ENCODE measurements around the gene HGFAC.

The HGFAC gene

DNA sequence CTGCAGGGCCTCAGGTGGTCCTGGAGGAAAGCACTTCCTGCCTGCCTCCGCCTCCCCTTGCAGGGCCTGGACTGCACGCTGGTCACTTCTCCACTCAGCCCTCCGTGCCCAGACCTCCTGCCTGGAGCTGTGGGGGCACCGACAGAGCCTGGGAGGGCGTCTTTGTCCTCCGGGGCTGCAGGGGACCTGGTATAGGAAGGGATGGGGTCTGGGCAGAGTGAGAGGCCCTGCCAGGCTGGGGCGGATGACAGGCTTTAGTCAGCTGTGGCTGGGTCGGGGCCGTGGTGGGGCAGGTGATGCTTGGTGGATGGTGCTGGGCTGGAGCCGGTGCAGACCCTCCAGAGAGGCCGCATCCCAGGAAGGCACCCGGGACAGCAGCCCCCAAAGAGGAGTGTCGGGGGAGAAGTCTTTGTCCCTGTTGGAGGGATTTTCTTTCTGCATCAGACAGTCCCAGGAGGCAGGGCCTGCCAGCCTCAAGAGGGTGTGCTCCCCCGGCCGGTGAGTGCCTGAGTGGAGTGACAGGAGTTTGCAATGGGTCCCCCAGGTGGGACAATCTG lies 22.7 kb downstream of the HGFAC start:
- DNase-seq, result no peak

- no peak for DNase-seq
Observed at GRCh38 chr4:3464911-3465697, 23.3 kb downstream of the HGFAC start.

DNA sequence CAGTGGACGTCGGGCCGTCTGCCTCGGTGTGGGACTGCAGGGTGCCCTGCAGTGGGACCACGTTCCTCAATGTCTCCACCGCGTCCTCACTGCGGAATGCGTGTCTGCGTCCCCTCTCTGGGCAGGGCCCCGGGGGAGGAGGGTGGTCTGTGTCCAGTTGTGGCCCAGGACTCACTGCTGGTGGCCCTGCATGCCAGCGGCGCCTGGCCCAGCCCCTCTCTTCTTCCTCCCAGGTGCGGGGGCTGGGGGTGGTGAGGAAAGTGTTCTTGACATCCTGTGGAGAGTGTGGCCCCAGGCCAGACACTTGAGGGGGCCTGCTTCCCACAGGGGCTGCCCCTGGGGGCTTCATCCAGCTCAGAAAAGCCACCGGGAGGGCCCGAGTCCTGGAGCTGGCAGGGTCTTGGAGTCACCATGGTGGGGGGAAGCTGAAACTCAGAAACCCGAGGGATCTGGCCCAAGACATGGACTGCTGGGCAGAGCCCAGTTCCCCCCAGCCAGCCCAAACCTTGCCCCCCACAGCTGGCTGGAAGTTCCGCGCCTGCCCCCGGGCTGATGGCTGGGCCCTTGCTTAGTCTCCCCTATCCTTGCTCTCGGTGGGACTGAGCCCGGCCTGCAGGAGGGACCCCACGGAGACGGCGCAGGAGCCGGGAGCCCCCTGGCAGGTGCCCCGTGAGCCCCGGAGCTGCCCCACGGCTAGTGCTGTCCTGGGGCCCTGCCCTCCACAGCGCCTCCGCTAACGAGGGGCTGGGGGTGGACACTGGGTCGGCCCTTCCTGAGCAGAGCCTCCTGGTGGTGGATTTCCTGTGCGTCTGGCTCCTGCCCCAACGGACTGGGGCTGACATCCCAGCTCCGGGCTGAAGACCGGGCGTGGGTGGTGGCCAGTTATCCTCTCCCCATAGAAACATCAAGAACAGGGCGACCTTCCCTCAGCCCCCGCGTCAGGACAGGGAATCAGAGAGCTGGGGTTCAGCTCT lies 24.2 kb downstream of the HGFAC start:
- no peak for DNase-seq

DNA sequence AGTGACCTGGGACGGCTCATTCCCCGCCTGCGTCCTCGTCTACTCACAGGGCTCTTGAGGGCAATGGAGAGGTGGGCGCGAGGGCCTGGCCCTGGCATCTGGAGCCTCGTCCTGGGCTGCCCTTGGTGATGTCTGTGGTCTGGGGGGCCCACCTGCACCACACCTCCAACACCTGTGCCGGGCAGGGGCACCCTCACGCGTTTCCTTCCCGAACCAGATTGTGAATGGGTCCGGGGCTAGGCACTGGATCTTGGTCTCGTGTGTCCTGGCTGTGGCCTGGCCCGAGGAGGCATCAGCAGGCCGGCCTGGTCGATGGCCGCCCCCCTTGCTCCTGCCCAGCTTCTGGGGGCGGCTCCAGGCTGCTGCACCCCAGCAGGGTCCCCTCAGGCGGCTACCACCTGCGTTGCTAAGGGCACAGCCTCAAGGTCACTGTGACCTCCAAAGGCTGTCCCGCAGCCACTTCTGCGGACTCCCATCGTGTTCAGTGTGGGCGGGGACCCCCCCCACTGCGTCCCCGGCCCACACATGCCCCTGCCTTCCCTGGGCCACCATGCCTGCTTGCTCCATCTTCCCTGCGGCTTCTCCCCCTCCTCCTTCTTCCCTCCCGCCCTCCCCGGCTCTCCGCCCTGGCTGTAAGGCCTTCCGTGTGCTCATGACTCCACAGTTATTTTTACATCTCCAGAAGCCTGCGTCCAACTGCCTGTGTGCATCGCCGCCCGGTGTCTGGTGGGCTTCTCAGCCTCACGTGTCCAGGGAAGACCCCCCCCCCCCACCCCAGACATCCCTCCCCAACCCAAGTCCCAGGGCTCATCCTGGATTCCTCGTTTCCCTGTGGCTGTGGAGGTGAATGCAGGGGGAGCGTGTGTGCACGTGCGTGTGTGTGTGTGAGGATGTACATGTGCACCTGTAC lies 25.2 kb downstream of the HGFAC start:
- DNase-seq, result no peak

GRCh38 chr4:3467601-3468031 lies 25.8 kb downstream of the HGFAC start:
- no peak for DNase-seq

DNA sequence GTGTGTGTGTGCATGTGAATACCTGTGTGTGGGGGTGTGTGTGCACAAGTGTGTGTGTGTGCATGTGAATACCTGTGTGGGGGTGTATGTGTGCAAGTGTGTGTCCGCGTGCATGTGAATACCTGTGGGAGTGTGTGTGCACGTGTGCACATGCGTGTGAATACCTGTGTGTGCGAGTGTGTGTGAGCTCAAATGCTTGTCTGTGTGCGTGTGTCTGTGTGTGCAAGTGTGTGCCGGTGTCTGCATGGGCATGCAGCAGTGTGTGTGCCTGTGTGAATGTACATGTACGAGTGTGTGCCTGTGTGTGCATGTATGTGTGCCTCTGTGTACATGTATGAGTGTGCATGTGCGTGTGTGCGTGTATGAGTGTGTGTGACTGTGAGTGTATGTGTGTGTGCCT lies 26.4 kb downstream of the HGFAC start:
- no peak for DNase-seq

GRCh38 chr4:3468804-3469203 lies 27.0 kb downstream of the HGFAC start:
- no peak for DNase-seq

DNA sequence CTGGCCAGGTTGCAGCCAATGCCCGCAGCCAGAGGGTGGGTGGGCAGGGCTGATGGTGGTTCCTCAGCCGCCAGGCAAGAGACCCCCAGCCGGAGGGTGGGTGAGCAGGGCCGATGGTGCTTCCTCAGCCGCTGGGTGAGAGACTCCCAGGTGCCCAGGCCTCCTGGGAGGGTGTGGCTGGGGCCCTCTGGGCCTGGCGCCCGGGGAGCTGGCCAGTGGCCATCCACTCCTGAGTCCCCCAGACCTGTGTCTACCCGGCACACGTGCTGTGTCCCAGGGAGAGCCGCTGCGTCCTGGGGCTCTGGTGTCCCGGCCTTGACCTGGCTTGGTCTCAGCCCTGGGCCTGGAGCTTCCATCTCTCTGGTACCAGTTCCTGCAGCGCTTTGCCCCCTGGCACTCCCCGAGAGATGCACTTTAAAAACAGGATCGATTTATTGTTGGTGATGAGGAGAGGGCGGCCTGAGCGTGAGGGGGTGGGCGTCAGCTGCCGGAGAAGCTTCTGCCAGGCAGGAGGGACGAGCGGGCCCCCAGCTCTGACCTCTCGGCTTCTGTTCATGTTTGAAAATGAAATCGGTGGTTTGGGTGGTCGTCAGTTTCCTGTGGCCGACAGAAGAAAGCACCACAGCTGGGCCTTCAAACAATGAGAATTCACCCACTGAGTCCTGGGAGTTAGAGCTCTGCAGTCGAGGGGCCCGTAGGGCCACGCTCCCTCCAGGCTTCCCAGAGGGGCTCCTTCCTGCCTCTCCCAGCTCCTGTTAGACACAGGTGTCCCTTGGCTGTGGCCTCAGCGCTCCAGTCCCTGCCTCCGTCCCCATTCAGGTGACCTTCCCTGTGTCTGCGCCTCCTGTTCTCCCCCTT lies 27.8 kb downstream of the HGFAC start:
- DNase-seq, result no peak

DNA sequence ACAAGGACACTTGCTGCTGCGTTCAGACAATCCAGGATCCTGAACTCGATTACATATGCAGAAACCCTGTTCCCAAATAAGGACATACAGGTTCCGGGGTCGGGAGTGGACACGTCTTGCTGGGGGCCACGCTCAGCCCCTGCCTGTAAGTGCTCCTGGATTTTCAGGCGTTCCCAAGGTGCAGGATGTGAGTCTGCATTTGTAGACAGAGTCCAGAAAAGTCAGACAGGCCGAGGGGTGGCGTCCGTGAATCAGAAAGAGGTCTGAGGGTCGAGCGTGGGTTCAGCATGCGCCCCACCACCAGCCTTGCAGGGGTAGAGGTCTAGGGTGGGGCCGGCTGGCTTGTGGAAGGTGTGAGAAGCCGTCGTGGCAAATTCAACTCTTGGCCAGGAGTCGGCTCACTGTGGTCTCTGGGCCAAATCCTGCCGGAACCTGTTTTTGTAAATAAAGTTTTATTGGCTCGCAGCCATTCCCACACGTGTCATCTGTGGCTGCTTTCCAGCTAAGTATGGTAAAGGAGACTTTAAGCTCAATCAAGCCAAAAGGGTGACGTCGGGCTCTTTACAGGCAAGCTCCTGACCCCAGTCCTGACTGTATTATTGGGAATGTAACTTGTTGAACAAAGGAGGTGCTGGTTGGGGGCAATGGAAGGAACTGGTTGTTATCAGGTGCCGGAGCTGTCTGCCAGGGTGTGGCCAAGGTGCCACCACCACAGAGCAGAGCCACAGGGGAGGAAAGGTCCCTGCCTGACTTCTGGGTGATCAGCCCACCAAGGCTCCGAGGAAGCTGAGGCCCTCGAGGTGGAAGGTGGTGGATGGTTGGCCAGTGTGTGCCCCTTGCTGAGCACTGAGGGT lies 28.7 kb downstream of the HGFAC start:
- DNase-seq, result no peak

GRCh38 chr4:3471098-3471760 lies 29.5 kb downstream of the HGFAC start:
- DNase-seq, result no peak

GRCh38 chr4:3471886-3472285 lies 30.1 kb downstream of the HGFAC start:
- DNase-seq, result no peak

DNA sequence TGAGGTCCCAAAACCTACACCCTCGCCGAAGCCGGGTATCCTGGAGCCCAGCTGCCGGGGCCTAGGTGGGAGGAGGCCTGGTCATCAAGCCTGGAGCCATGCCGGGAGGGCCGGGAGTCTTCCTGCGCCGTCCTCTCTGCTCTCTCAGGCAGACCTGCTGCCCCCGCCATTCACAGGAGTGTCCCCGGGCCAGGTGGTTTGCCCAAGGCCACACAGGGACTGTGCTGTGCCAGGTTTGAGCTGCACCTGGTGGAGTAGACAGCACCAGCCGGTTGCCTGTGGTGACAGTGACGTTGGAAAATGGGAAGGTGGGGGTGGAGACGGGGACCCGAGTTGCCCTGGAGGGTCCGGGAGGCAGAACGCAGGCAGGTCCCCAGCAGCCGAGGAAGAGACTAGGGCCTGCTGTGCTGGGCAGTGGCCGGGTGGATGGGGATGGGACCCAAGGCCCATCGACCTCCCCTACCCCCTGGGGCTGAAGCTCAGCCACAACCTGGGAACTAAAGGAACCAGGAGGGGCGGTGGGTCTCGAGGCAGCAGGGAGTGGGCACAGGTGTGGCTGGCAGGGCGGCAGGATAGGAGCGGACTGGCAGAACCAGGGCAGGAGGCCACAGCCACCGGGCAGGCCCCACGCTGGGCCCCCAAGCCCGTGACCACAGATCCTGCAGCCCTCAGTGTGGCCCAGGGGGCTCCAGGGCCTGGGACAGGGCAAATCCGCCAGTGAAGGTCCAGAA lies 30.8 kb downstream of the HGFAC start:
- no peak for DNase-seq

GRCh38 chr4:3473181-3473950 lies 31.6 kb downstream of the HGFAC start:
- DNase-seq, result no peak

- DNase-seq, result no peak
Observed at GRCh38 chr4:3473996-3474765, 32.4 kb downstream of the HGFAC start.

- no peak for DNase-seq
Observed at GRCh38 chr4:3475041-3475712, 33.4 kb downstream of the HGFAC start.

DNA sequence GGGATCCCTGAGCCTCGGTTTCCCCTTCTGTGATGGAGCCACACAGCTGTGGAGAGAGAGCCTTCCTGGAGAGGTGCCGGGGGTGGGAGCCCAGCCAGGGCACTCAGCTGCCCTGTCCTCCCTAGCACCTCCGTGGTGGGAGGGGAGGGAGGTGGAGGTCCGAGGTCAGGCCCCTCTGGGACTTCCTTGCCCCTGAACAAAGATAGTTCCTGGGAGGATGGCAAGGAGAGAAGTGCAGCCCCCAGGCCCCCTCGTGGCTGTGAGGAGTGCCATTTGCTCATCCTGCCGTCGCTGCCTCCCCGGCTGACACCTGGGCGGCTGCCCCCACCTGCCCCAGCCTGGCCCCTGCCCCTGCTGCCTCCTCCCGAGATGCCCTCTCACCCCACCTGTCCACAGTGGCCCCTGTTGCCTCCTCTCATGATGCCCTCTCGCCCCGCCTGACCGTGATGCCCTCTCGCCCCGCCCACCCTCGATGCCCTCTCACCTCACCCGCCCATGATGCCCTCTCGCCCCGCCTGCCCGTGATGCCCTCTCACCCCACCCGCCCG lies 34.0 kb downstream of the HGFAC start:
- no peak for DNase-seq

GRCh38 chr4:3476341-3476747 lies 34.6 kb downstream of the HGFAC start:
- DNase-seq, result no peak
